GM13976 (cell line): Measurements from ENCODE around the gene INSM1.
A peak's percentile ranks its signal among the peaks of the same experiment; 100 is the strongest.

ENCODE experiments used
- DNase-seq: peaks from one replicate; pipeline ENCODE4 v3.0.0; 2012; ENCODE audit warnings: low spot score
- CTCF ChIP-seq: IDR thresholded peaks from 2 replicates; pipeline ENCODE4 v1.5.1; 2012; ENCODE audit warnings: borderline replicate concordance, mild to moderate bottlenecking; ENCODE audit not compliant: insufficient read depth; ENCODE audit errors: extremely low read depth, missing control alignments, control extremely low read depth
- in situ Hi-C: fragments of 300-500 bp; cut with MboI; formaldehyde crosslinking; loops from one replicate; pipeline ENCODE4 v1.12.0; 2022; ENCODE audit warnings: low sequenced_read_pairs, mixed read lengths, inconsistent platforms; ENCODE audit not compliant: unreplicated experiment

Gene INSM1

GRCh38 chr20:20364593-20365479, 3.1 kb upstream of the INSM1 start:
- in situ Hi-C loops, result loop anchor here (10.0 to 25.0 kb wide), 2 partner anchors 200 to 1147 kb away; partner anchors contain the start of gene NKX2-2
- no peak for TF ChIP-seq CTCF
- DNase-seq, result no peak

- no peak for DNase-seq
- in situ Hi-C loops, result loop anchor here (10.0 to 25.0 kb wide), 2 partner anchors 199 to 1147 kb away; partner anchors contain the start of gene NKX2-2
- no peak for TF ChIP-seq CTCF
Observed at GRCh38 chr20:20365480-20366161, 2.3 kb upstream of the INSM1 start.

- no peak for TF ChIP-seq CTCF
- DNase-seq, result no peak
- in situ Hi-C loops, result loop anchor here (10.0 to 25.0 kb wide), 2 partner anchors 198 to 1146 kb away; partner anchors contain the start of gene NKX2-2
Observed at GRCh38 chr20:20366551-20366875, 1.4 kb upstream of the INSM1 start.

GRCh38 chr20:20366876-20367574, 879 bp upstream of the INSM1 start:
- in situ Hi-C loops, result loop anchor here (10.0 to 25.0 kb wide), 2 partner anchors 198 to 1145 kb away; partner anchors contain the start of gene NKX2-2
- TF ChIP-seq CTCF, result no peak
- DNase-seq, result no peak

DNA sequence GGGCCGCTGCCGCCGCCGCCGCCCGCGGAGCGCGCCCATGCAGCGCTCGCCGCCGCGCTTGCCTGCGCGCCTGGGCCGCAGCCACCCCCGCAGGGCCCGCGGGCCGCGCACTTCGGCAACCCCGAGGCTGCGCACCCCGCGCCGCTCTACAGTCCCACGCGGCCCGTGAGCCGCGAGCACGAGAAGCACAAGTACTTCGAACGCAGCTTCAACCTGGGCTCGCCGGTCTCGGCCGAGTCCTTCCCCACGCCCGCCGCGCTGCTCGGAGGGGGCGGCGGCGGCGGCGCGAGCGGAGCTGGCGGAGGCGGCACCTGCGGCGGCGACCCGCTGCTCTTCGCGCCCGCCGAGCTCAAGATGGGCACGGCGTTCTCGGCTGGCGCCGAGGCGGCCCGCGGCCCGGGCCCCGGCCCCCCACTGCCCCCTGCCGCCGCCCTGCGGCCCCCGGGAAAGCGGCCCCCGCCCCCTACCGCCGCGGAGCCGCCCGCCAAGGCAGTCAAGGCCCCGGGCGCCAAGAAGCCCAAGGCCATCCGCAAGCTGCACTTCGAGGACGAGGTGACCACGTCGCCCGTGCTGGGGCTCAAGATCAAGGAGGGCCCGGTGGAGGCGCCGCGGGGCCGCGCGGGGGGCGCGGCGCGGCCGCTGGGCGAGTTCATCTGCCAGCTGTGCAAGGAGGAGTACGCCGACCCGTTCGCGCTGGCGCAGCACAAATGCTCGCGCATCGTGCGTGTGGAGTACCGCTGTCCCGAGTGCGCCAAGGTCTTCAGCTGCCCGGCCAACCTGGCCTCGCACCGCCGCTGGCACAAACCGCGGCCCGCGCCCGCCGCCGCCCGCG, 730 bp downstream of the INSM1 start:
- peak; percentile 55 for DNase-seq
- no peak for TF ChIP-seq CTCF
- in situ Hi-C loops, result loop anchor here (10.0 to 25.0 kb wide), 2 partner anchors 196 to 1144 kb away; partner anchors contain the start of gene NKX2-2
